ENCODE measurements around the gene KIF24. TPM values are rescaled to one million over a fixed set of nuclear protein-coding genes. Genes with fewer than 3 reads are reported as not detected.

KIF24 gene, protein sequence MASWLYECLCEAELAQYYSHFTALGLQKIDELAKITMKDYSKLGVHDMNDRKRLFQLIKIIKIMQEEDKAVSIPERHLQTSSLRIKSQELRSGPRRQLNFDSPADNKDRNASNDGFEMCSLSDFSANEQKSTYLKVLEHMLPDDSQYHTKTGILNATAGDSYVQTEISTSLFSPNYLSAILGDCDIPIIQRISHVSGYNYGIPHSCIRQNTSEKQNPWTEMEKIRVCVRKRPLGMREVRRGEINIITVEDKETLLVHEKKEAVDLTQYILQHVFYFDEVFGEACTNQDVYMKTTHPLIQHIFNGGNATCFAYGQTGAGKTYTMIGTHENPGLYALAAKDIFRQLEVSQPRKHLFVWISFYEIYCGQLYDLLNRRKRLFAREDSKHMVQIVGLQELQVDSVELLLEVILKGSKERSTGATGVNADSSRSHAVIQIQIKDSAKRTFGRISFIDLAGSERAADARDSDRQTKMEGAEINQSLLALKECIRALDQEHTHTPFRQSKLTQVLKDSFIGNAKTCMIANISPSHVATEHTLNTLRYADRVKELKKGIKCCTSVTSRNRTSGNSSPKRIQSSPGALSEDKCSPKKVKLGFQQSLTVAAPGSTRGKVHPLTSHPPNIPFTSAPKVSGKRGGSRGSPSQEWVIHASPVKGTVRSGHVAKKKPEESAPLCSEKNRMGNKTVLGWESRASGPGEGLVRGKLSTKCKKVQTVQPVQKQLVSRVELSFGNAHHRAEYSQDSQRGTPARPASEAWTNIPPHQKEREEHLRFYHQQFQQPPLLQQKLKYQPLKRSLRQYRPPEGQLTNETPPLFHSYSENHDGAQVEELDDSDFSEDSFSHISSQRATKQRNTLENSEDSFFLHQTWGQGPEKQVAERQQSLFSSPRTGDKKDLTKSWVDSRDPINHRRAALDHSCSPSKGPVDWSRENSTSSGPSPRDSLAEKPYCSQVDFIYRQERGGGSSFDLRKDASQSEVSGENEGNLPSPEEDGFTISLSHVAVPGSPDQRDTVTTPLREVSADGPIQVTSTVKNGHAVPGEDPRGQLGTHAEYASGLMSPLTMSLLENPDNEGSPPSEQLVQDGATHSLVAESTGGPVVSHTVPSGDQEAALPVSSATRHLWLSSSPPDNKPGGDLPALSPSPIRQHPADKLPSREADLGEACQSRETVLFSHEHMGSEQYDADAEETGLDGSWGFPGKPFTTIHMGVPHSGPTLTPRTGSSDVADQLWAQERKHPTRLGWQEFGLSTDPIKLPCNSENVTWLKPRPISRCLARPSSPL (N-terminal part only)
- total RNA-seq, result under 1 TPM; 0.28 to 0.50 (median 0.30) TPM
- 0.59 TPM for total RNA-seq (2013)

DNA sequence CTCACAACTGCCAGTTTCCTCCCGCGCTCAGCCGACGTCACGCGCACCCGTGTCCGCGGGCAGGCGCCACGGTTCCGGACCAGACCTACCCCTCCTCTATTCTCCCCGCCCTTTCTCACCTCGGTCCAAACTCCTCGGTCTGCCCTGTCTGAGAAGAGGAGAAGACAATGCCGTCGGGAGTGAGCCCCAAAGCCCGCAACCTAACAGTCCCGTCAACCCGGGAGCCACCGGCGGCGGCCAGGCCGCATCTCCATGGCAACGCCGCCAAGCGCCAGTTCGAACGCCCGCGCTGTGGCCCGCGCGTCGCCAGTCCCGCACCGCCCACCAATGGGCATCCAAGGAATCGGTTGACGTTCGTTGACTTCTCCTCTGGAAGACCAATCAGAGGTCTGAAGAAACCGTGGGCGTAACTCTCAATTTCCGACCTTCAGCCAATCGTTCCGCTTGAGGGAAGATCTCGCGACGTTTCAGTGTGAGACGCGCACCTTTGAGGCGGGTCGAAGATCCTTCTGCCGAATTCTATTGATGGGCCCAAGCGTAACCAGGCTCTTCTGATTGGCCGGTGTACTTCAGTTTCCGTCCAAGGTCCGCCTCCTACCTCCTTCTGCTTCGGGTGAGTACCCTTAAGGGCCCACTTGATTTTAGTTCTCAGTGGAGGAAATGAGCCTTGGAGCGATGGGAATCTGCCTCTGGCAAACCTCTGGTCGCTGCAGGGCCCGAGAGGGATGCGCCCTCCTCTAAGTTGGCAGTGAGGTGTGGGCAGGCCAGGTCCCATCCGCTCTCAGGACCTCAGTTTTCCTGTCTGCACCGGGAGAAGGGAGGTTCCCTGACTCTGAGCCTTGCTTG is at the start of gene KIF24, which contains the start of gene NUDT2:
Gene KIF24 (minus strand): TSS at position 282 of the 846 bp plus-strand sequence. CDS start 17,922 bp downstream, outside the sequence.
Gene NUDT2 (plus strand): TSS at position 583 of the 846 bp plus-strand sequence. CDS start 9,471 bp downstream, outside the sequence.
- peak; percentile 90 to 97 (median 91) for ATAC-seq
- WGBS (ENCODE audit: insufficient coverage), result under 1% methylated on average over 64 of the region's 64 CpGs

DNA sequence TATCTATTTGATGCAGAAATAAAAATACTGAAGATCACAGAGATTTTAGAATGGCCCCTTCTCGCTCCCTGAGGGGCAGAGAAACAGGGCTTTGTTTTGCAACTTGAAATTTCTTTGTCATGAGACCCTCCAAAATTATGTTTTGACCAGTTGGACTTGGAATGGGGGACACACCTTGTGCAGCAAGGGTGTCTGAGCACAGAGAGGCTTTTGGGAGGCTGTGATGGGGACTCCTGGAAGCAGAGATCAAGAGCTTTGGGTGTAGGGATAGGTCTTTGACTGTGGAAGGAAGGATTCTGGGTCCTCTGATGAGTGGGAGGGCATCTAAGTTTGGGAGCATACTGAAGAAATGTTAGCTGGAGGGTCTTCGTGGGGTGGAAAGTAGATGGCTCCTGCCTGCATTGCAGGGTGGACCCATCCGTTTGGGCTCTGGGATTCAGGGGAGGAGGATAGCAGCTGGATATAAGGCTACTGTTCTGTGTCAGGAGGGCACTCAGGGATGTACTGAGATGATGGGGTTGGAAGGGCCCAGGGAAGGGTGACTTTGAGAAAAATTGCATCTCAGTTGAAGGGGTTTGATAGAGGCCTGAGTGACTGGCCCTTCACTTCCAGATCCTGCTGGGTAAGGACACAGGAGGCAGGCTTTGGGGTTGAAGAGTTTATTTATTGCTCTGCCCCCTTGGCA is 49.5 kb upstream of the KIF24 start:
- 90% methylated on average over 3 of the region's 3 CpGs for WGBS (ENCODE audit: insufficient coverage)
- no peak overlapping the region for H3K27ac ChIP-seq (ENCODE audit: low read length)
- H3K4me1 Mint-ChIP-seq, result peaks cover 44 to 49% of the 10 kb centered on the region in 2 donors
- peak overlapping the region; percentile 43 for H3K4me3 Mint-ChIP-seq
- H3K9me3 ChIP-seq (ENCODE audit: control insufficient read depth, insufficient read depth, low read length), result no peaks in the 10 kb centered on the region
- no peaks in the 10 kb centered on the region for H3K27me3 ChIP-seq (ENCODE audit: control insufficient read depth, insufficient read depth, low read length)
- no peaks in the 10 kb centered on the region for H3K36me3 Mint-ChIP-seq
- H3K27me3 Mint-ChIP-seq (ENCODE audit: low read depth in 2 of 2), result peaks cover 5 to 6% of the 10 kb centered on the region in 2 donors
- peaks cover 44% of the 10 kb centered on the region for H3K4me1 ChIP-seq (ENCODE audit: control insufficient read depth, insufficient read depth, low read length)
- H3K36me3 ChIP-seq (ENCODE audit: control insufficient read depth, insufficient read depth, low read length), result no peaks in the 10 kb centered on the region
- H3K9me3 Mint-ChIP-seq, result no peaks in the 10 kb centered on the region
- DNase-seq, result no peak
- TF ChIP-seq, protein P1, sequence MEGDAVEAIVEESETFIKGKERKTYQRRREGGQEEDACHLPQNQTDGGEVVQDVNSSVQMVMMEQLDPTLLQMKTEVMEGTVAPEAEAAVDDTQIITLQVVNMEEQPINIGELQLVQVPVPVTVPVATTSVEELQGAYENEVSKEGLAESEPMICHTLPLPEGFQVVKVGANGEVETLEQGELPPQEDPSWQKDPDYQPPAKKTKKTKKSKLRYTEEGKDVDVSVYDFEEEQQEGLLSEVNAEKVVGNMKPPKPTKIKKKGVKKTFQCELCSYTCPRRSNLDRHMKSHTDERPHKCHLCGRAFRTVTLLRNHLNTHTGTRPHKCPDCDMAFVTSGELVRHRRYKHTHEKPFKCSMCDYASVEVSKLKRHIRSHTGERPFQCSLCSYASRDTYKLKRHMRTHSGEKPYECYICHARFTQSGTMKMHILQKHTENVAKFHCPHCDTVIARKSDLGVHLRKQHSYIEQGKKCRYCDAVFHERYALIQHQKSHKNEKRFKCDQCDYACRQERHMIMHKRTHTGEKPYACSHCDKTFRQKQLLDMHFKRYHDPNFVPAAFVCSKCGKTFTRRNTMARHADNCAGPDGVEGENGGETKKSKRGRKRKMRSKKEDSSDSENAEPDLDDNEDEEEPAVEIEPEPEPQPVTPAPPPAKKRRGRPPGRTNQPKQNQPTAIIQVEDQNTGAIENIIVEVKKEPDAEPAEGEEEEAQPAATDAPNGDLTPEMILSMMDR (IDR thresholded peaks at IDR 0.05), result no peak
- peak overlapping the region in 1 of 2 donors; percentile 15 for H3K27ac Mint-ChIP-seq
- intact Hi-C loops (cut with micrococcal nuclease), result loop anchor here (5.0 to 10.0 kb wide), 3 partner anchors 251 to 561 kb away; partner anchors contain the start of genes DCAF12, UBAP2 and UBE2R2
- H3K4me3 ChIP-seq (ENCODE audit: low read length), result no peak overlapping the region
- ATAC-seq, result no peak

More for the DNA sequence above, at the start of gene KIF24, which contains the start of gene NUDT2:
- H3K4me1 Mint-ChIP-seq, result peaks cover 23 to 26% of the 10 kb centered on the region in 2 donors
- H3K27ac Mint-ChIP-seq, result peak within 1 kb of the TSS; percentile 95
- TF ChIP-seq, protein P1 (IDR thresholded peaks at IDR 0.05), result no peak
- no peaks in the 10 kb centered on the region for H3K27me3 Mint-ChIP-seq (ENCODE audit: low read depth in 2 of 2)
- Histone ChIP-seq H3K9me3 (ENCODE audit: control insufficient read depth, insufficient read depth, low read length) (no peaks in the 10 kb centered on the region), H3K36me3 (ENCODE audit: control insufficient read depth, insufficient read depth, low read length) (no peaks in the 10 kb centered on the region), H3K4me3 (ENCODE audit: low read length) (peak within 1 kb of the TSS; percentile 96), H3K27me3 (ENCODE audit: control insufficient read depth, insufficient read depth, low read length) (no peaks in the 10 kb centered on the region), H3K4me1 (ENCODE audit: control insufficient read depth, insufficient read depth, low read length) (peaks cover 17% of the 10 kb centered on the region), H3K27ac (ENCODE audit: low read length) (peak within 1 kb of the TSS; percentile 95)
- no peaks in the 10 kb centered on the region for H3K9me3 Mint-ChIP-seq
- no peaks in the 10 kb centered on the region for H3K36me3 Mint-ChIP-seq
- H3K4me3 Mint-ChIP-seq, result peak within 1 kb of the TSS; percentile 94
- DNase-seq, result peak; percentile 92 to 99
- intact Hi-C loops (cut with micrococcal nuclease), result loop anchor here (1.0 to 5.0 kb wide), 2 partner anchors 47 to 207 kb away; partner anchors contain the start of gene MYORG
